Adipocyte (in vitro differentiated cells): ENCODE data around the gene RAET1L.
"Not testable (repeated sequence)": the region's sequence is repeated elsewhere in the genome, so short reads cannot be mapped to it uniquely, and the experiment has no call there.

Experiments used
- DNase-seq: peaks from one replicate; pipeline ENCODE4 v3.0.0-alpha.2; 2015; ENCODE audit warnings: low read depth
- H3K27me3 ChIP-seq: replicated peaks from 2 replicates; pipeline ENCODE4 v1.7.0; 2013; ENCODE audit warnings: mild to moderate bottlenecking, low read length, moderate library complexity; ENCODE audit not compliant: control insufficient read depth, insufficient read depth
- H3K36me3 ChIP-seq: 2 replicates; pipeline ENCODE4 v1.7.0; 2013; ENCODE audit warnings: low read length, mild to moderate bottlenecking, moderate library complexity; ENCODE audit not compliant: control insufficient read depth, insufficient read depth, severe bottlenecking
- H3K4me1 ChIP-seq: 2 replicates; pipeline ENCODE4 v1.7.0; 2013; ENCODE audit warnings: mild to moderate bottlenecking, low read length, moderate library complexity; ENCODE audit not compliant: control insufficient read depth, insufficient read depth
- H3K4me3 ChIP-seq: 2 replicates; pipeline ENCODE4 v1.7.0; 2013; ENCODE audit warnings: mild to moderate bottlenecking, low read length, moderate library complexity
- H3K9ac ChIP-seq: 2 replicates; pipeline ENCODE4 v1.7.0; 2013; ENCODE audit warnings: mild to moderate bottlenecking, low read length, moderate library complexity
- H3K9me3 ChIP-seq: 2 replicates; pipeline ENCODE4 v1.7.0; 2013; ENCODE audit warnings: mild to moderate bottlenecking, low read length, moderate library complexity; ENCODE audit not compliant: control insufficient read depth

The RAET1L gene

GRCh38 chr6:149985481-149985937 lies 39.8 kb downstream of the RAET1L start:
- no peak overlapping the region for H3K9ac ChIP-seq
- no peaks in the 10 kb centered on the region for H3K36me3 ChIP-seq
- DNase-seq: no peak
- H3K27me3 ChIP-seq: peaks cover 86% of the 10 kb centered on the region
- no peak overlapping the region for H3K4me3 ChIP-seq
- H3K9me3 ChIP-seq: peaks cover 27% of the 10 kb centered on the region
- peaks cover 8% of the 10 kb centered on the region for H3K4me1 ChIP-seq

GRCh38 chr6:149984773-149985172 lies 40.6 kb downstream of the RAET1L start:
- DNase-seq: no peak
- H3K27me3 ChIP-seq: peaks cover 82% of the 10 kb centered on the region
- H3K9ac ChIP-seq: no peak overlapping the region
- peaks cover under 1% of the 10 kb centered on the region for H3K4me1 ChIP-seq
- peaks cover 27% of the 10 kb centered on the region for H3K9me3 ChIP-seq
- no peak overlapping the region for H3K4me3 ChIP-seq
- no peaks in the 10 kb centered on the region for H3K36me3 ChIP-seq

GRCh38 chr6:149983145-149983544 lies 42.2 kb downstream of the RAET1L start:
- Histone ChIP-seq H3K9ac (no peak overlapping the region), H3K4me1 (no peaks in the 10 kb centered on the region), H3K36me3 (no peaks in the 10 kb centered on the region), H3K4me3 (no peak overlapping the region), H3K9me3 (peaks cover 16% of the 10 kb centered on the region), H3K27me3 (peaks cover 77% of the 10 kb centered on the region)
- DNase-seq: no peak

GRCh38 chr6:149979293-149979692 lies 46.0 kb downstream of the RAET1L start:
- H3K4me1 ChIP-seq: no peaks in the 10 kb centered on the region
- H3K4me3 ChIP-seq: no peak overlapping the region
- H3K9me3 ChIP-seq: no peaks in the 10 kb centered on the region
- H3K9ac ChIP-seq: no peak overlapping the region
- DNase-seq: no peak
- H3K36me3 ChIP-seq: no peaks in the 10 kb centered on the region
- peaks cover 70% of the 10 kb centered on the region for H3K27me3 ChIP-seq

- H3K4me3 ChIP-seq: no peak overlapping the region
- H3K27me3 ChIP-seq: peaks cover 77% of the 10 kb centered on the region
- H3K36me3 ChIP-seq: no peaks in the 10 kb centered on the region
- no peak overlapping the region for H3K9ac ChIP-seq
- no peaks in the 10 kb centered on the region for H3K4me1 ChIP-seq
- H3K9me3 ChIP-seq: no peaks in the 10 kb centered on the region
- DNase-seq: no peak
Observed at GRCh38 chr6:149978610-149979009, 46.7 kb downstream of the RAET1L start.

GRCh38 chr6:149977221-149977620 lies 48.1 kb downstream of the RAET1L start:
- peaks cover 66% of the 10 kb centered on the region for H3K27me3 ChIP-seq

GRCh38 chr6:149975400-149975799 lies 49.9 kb downstream of the RAET1L start:
- Histone ChIP-seq H3K9me3 (peaks cover 10% of the 10 kb centered on the region), H3K4me3 (no peak overlapping the region), H3K4me1 (no peaks in the 10 kb centered on the region), H3K27me3 (peaks cover 54% of the 10 kb centered on the region), H3K36me3 (no peaks in the 10 kb centered on the region), H3K9ac (no peak overlapping the region)
- DNase-seq: no peak

More at GRCh38 chr6:149977221-149977620, 48.1 kb downstream of the RAET1L start:
- H3K9ac ChIP-seq: no peak overlapping the region
- no peaks in the 10 kb centered on the region for H3K36me3 ChIP-seq
- no peak for DNase-seq
- H3K4me1 ChIP-seq: no peaks in the 10 kb centered on the region
- no peak overlapping the region for H3K4me3 ChIP-seq
- H3K9me3 ChIP-seq: peaks cover 5% of the 10 kb centered on the region

GRCh38 chr6:149974825-149975224 lies 50.5 kb downstream of the RAET1L start:
- H3K4me3 ChIP-seq: no peak overlapping the region

GRCh38 chr6:149974394-149974793 lies 50.9 kb downstream of the RAET1L start:
- not testable (repeated sequence) for DNase-seq, H3K9ac ChIP-seq, H3K4me3 ChIP-seq, H3K4me1 ChIP-seq, H3K36me3 ChIP-seq, H3K9me3 ChIP-seq
- peaks cover 58% of the 10 kb centered on the region for H3K27me3 ChIP-seq

More at GRCh38 chr6:149974825-149975224, 50.5 kb downstream of the RAET1L start:
- DNase-seq: no peak
- Histone ChIP-seq H3K27me3 (peaks cover 57% of the 10 kb centered on the region), H3K4me1 (no peaks in the 10 kb centered on the region), H3K36me3 (no peaks in the 10 kb centered on the region), H3K9ac (no peak overlapping the region), H3K9me3 (peaks cover 10% of the 10 kb centered on the region)

GRCh38 chr6:149969635-149970034 lies 55.7 kb downstream of the RAET1L start:
- Histone ChIP-seq H3K9ac (no peak overlapping the region), H3K27me3 (peaks cover 39% of the 10 kb centered on the region), H3K4me3 (no peak overlapping the region), H3K9me3 (peaks cover 10% of the 10 kb centered on the region), H3K36me3 (no peaks in the 10 kb centered on the region), H3K4me1 (no peaks in the 10 kb centered on the region)
- no peak for DNase-seq

GRCh38 chr6:149968909-149969308 lies 56.4 kb downstream of the RAET1L start:
- not testable (repeated sequence) for DNase-seq, H3K9me3 ChIP-seq, H3K4me1 ChIP-seq, H3K9ac ChIP-seq, H3K4me3 ChIP-seq, H3K36me3 ChIP-seq
- H3K27me3 ChIP-seq: peaks cover 41% of the 10 kb centered on the region
